Body of pancreas (tissue), 4 donors: ENCODE results near the gene DEFB129. TPM values are rescaled to one million over a fixed set of nuclear protein-coding genes. Genes with fewer than 3 reads are reported as not detected.
A peak's percentile ranks its signal among the peaks of the same experiment; 100 is the strongest.

Source experiments
- ATAC-seq: fragments of 150-250 bp; one replicate; pipeline ENCODE4 v1.9.1; 2016
- DNase-seq, 4 donors: peaks; one replicate each; pipeline ENCODE4 v3.0.0-alpha.2; 2019
- H3K27ac ChIP-seq, 4 donors: fragments of 200-600 bp; sonication (generic); 1 replicate in 3 of 4; 2 replicates in 1 of 4; pipeline versions ENCODE4 v1.5.1 to v1.6.1; 2016 to 2019; ENCODE audit warnings: mild to moderate bottlenecking in 1 of 4, mixed read lengths in 1 of 4, moderate library complexity in 1 of 4
- H3K27me3 ChIP-seq, 2 donors: fragments of 200-600 bp; sonication (generic); one replicate each; pipeline ENCODE4 v1.6.0; 2016; ENCODE audit warnings: mild to moderate bottlenecking in 1 of 2
- H3K36me3 ChIP-seq, 2 donors: fragments of 200-600 bp; sonication (generic); replicated peaks in 1 of 2; 2 replicates each; pipeline ENCODE4 v1.5.1; 2016; ENCODE audit warnings: low read depth in 2 of 2; ENCODE audit not compliant: insufficient read depth in 1 of 2
- H3K4me1 ChIP-seq: fragments of 200-600 bp; sonication (generic); one replicate; pipeline ENCODE4 v1.6.0; 2016
- H3K4me3 ChIP-seq, 2 donors: fragments of 200-600 bp; sonication (generic); 1 replicate in 1 of 2; 2 replicates in 1 of 2; pipeline ENCODE4 v1.5.1; 2016 to 2019
- H3K9me3 ChIP-seq, 3 donors: fragments of 200-600 bp; sonication (generic); 1 replicate in 2 of 3; 2 replicates in 1 of 3; pipeline ENCODE4 v1.5.1; 2016
- POLR2A ChIP-seq, 3 donors: fragments of 450-650 bp; IDR thresholded peaks; one replicate each; pipeline ENCODE4 v1.6.1; 2016; ENCODE audit warnings: antibody characterized with exemption in 3 of 3, mild to moderate bottlenecking in 2 of 3
- WGBS, 2 donors: methylation state at CpG; one replicate each; pipeline ENCODE4 v1.1.5; 2017; 5-methylcytosine and 5-hydroxymethylcytosine counted together
- intact Hi-C: fragments of 100-400 bp; cut with DNase I; formaldehyde crosslinking; loops from one replicate; pipeline ENCODE4 v1.15.1; 2023
- total RNA-seq, 2 donors: library from RNA; depleted of rRNA; stranded (reverse); fragments of >200 nt; gene quantifications; one replicate each; pipeline ENCODE4 v1.1.0, GENCODE V29; 2016
- TF ChIP-seq, protein P1 (sequence below), 7 experiments: fragments of 450-650 bp in 4 of 7; fragments of 200-600 bp in 3 of 7; sonication (generic) in 3 of 7; IDR thresholded peaks; one replicate each; pipeline ENCODE4 v1.5.1; 2016 to 2019; ENCODE audit warnings: antibody characterized with exemption in 7 of 7

DEFB129 gene
- total RNA-seq, 2 donors from 2014 or later, result not detected

DNA sequence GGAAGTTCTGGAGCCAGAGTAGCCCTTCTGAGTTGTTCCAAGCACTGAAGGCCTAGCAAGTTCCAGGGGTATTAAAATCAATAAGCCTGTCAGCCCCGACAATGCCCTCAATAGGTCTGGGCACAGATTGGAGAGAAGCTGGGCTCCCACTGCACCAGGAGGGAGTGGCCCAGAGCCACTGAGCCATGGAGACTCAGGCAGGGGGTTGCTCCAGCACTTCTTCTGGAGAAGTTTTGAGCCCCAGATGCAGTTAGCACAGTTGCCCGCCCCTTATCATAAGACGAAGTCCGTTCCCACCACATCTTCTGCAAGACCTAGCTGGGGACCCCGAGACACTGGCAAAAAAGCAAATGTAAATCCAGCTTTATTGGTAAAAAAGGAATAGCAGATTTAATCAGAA lies 43.5 kb downstream of the DEFB129 start:
- Histone ChIP-seq H3K4me3 (no peak overlapping the region), H3K27ac (no peak overlapping the region), H3K9me3 (no peaks in the 10 kb centered on the region), H3K4me1 (peaks cover 8% of the 10 kb centered on the region), H3K27me3 (no peaks in the 10 kb centered on the region), H3K36me3 (no peaks in the 10 kb centered on the region)
- DNase-seq (no peak), ATAC-seq (no peak)
- no peak for TF ChIP-seq POLR2A (IDR thresholded peaks at IDR 0.05)
- TF ChIP-seq, protein P1, sequence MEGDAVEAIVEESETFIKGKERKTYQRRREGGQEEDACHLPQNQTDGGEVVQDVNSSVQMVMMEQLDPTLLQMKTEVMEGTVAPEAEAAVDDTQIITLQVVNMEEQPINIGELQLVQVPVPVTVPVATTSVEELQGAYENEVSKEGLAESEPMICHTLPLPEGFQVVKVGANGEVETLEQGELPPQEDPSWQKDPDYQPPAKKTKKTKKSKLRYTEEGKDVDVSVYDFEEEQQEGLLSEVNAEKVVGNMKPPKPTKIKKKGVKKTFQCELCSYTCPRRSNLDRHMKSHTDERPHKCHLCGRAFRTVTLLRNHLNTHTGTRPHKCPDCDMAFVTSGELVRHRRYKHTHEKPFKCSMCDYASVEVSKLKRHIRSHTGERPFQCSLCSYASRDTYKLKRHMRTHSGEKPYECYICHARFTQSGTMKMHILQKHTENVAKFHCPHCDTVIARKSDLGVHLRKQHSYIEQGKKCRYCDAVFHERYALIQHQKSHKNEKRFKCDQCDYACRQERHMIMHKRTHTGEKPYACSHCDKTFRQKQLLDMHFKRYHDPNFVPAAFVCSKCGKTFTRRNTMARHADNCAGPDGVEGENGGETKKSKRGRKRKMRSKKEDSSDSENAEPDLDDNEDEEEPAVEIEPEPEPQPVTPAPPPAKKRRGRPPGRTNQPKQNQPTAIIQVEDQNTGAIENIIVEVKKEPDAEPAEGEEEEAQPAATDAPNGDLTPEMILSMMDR (IDR thresholded peaks at IDR 0.05), result no peak
- 74 to 81% methylated on average over 5 of the region's 5 CpGs for WGBS, 2 donors
- intact Hi-C loops, result no loop called here

DNA sequence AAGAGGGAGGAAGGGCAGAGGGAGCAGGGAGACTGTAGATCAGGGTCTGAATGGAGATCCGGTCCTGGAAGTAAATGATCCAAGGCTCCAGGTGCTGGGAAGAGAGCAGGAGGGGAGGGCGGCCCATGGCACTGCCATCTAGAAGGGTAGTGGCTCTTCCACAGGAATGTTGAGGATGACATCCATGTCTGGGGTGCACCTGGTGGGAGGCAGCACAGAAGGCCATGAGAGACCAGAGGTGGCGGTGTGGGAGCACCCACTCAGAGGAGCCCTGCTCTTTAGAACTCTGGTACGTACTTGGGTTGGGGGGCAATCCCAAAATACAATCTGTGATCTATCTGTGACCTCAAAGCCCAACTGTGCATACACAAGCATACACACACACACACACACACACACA lies 44.0 kb downstream of the DEFB129 start:
- H3K27me3 ChIP-seq, result no peaks in the 10 kb centered on the region
- H3K4me1 ChIP-seq, result peaks cover 8% of the 10 kb centered on the region
- no peaks in the 10 kb centered on the region for H3K36me3 ChIP-seq
- DNase-seq, result no peak
- TF ChIP-seq, protein P1 (IDR thresholded peaks at IDR 0.05), result no peak
- no peak for TF ChIP-seq POLR2A (IDR thresholded peaks at IDR 0.05)
- intact Hi-C loops, result no loop called here
- H3K9me3 ChIP-seq, result no peaks in the 10 kb centered on the region
- ATAC-seq, result no peak
- H3K27ac ChIP-seq, result no peak overlapping the region
- WGBS, 2 donors, result 83 to 88% methylated on average over 4 of the region's 4 CpGs
- no peak overlapping the region for H3K4me3 ChIP-seq

DNA sequence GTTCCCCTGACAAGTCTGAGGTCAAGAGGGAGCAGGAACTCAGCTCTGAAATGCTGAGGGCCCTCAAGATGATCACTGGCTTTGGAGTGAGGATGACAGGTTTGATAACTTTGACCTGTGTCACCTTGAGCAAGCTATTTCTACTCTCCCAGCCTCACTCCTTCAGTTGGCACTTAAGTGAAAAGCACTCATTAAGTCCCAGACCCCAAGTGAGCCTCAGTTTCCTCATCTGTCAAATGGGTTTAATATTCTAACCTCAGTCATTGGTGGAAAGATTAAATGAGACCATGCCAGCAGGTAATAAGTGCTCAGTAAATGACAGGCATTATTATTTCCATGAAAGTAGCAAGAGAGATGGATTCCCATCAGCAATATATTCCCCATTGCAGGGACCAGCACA lies 44.5 kb downstream of the DEFB129 start:
- no peak for TF ChIP-seq POLR2A (IDR thresholded peaks at IDR 0.05)
- TF ChIP-seq, protein P1 (IDR thresholded peaks at IDR 0.05), result no peak
- ATAC-seq (no peak), DNase-seq (no peak)
- Histone ChIP-seq H3K4me3 (no peak overlapping the region), H3K27me3 (no peaks in the 10 kb centered on the region), H3K27ac (no peak overlapping the region), H3K36me3 (peaks cover 0 to under 1% of the 10 kb centered on the region in 2 donors), H3K9me3 (no peaks in the 10 kb centered on the region), H3K4me1 (peaks cover 8% of the 10 kb centered on the region)
- intact Hi-C loops, result no loop called here

DNA sequence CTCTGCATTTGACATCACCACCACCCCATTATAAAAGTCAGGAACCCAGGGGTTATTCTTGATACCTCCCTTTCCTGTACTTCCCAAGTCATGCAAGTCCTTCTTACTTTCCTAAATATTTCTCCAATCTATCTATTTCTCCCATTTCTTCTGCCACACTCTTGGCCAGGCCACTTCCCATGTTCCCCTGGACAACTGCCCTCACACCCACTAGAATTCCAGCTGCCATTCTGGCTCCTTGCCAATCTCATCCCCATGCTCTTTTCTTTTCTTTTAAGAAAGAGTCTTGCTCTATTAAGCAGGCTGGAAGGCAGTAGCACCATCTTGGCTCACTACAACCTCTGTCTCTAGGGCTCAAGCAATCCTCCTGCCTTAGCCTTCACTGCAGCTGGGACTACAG lies 45.7 kb downstream of the DEFB129 start:
- TF ChIP-seq POLR2A (IDR thresholded peaks at IDR 0.05), result no peak
- TF ChIP-seq, protein P1 (IDR thresholded peaks at IDR 0.05), result no peak
- DNase-seq (peak in 1 of 4 donors; percentile 27), ATAC-seq (no peak)
- Histone ChIP-seq H3K4me1 (no peaks in the 10 kb centered on the region), H3K9me3 (no peaks in the 10 kb centered on the region), H3K27me3 (no peaks in the 10 kb centered on the region), H3K36me3 (peaks cover 2 to 5% of the 10 kb centered on the region in 2 donors), H3K4me3 (no peak overlapping the region), H3K27ac (no peak overlapping the region)
- intact Hi-C loops, result no loop called here

DNA sequence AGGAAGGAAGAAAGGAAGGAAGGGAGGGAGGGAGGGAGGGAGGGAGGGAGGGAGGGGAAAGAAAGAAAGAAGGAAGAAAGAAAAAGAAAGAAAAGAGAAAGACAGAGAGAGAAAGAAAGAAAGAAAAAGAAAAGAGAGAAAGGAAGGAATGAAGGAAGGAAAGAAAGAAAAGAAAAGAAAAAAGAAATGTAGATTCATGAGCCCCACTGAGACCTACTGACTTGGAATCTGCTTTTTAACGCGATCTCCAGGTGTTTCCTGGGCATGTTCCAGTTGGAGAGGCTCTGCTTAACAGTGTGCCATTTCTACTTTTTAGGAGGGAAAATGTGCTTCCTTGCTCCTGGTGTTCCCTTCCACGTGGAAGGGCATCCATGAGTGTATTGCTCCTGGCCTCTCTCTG lies 46.8 kb downstream of the DEFB129 start:
- no peak for ATAC-seq
- H3K36me3 ChIP-seq, result peaks cover 2 to 5% of the 10 kb centered on the region in 2 donors
- DNase-seq, result no peak
- WGBS, 2 donors, result 87% methylated on average over 3 of the region's 3 CpGs
- H3K4me1 ChIP-seq, result no peaks in the 10 kb centered on the region
- intact Hi-C loops, result no loop called here
- H3K27me3 ChIP-seq, result no peaks in the 10 kb centered on the region
- H3K4me3 ChIP-seq, result no peak overlapping the region
- no peak for TF ChIP-seq POLR2A (IDR thresholded peaks at IDR 0.05)
- TF ChIP-seq, protein P1 (IDR thresholded peaks at IDR 0.05), result no peak
- no peaks in the 10 kb centered on the region for H3K9me3 ChIP-seq
- H3K27ac ChIP-seq, result no peak overlapping the region
